HG02943 (cell line): ENCODE results near the gene PROK1.
A peak's percentile ranks its signal among the peaks of the same experiment; 100 is the strongest.
"Not testable (repeated sequence)": the region's sequence is repeated elsewhere in the genome, so short reads cannot be mapped to it uniquely, and the experiment has no call there.

Source experiments
- ATAC-seq: cut with Tn5 transposase; IDR thresholded peaks from one replicate; pipeline ENCODE4 v1.9.1; 2021; ENCODE audit warnings: mild to moderate bottlenecking, low read depth, moderate library complexity; ENCODE audit not compliant: unreplicated experiment

Gene PROK1

GRCh38 chr1:110450929-110451328 is at the start of gene PROK1:
Gene PROK1 (plus strand): TSS chr1:110451149. CDS start chr1:110451217, 68 bp downstream.
- ATAC-seq: no peak

GRCh38 chr1:110403805-110404204 is 47.1 kb upstream of the PROK1 start:
- no peak for ATAC-seq

DNA sequence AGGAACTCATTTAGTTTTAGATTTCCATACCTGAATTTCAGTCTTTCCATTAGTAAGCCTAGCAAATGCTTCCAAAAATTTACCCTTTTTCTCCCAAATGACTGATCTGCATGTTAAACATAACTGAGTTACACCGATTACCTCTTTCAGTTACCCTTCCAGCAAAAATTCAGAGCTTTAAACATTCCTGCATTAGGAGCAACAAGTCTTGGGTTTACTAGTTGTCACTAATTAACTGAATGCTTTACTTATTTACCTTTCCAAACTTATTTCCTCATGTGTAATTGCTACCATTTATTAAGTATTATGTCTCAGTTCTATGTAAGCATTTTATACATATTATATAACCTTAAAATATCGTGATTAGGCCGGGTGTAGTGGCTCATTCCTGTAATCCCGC is 46.5 kb upstream of the PROK1 start:
- no peak for ATAC-seq

DNA sequence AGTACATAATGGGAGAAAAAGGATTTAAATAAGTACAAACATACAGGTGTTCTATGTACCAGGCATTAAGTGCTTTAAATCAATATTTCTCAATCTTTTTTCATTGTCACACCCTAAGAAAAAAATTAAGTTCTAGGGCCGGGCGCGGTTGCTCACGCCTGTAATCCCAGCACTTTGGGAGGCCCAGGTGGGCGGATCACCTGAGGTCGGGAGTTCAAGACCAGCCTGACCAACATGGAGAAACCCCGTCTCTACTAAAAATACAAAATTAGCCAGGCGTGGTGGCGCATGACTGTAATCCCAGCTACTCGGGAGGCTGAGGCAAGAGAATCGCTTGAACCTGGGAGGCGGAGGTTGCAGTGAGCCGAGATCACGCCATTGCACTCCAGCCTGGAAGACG is 44.5 kb upstream of the PROK1 start:
- not testable (repeated sequence) for ATAC-seq

DNA sequence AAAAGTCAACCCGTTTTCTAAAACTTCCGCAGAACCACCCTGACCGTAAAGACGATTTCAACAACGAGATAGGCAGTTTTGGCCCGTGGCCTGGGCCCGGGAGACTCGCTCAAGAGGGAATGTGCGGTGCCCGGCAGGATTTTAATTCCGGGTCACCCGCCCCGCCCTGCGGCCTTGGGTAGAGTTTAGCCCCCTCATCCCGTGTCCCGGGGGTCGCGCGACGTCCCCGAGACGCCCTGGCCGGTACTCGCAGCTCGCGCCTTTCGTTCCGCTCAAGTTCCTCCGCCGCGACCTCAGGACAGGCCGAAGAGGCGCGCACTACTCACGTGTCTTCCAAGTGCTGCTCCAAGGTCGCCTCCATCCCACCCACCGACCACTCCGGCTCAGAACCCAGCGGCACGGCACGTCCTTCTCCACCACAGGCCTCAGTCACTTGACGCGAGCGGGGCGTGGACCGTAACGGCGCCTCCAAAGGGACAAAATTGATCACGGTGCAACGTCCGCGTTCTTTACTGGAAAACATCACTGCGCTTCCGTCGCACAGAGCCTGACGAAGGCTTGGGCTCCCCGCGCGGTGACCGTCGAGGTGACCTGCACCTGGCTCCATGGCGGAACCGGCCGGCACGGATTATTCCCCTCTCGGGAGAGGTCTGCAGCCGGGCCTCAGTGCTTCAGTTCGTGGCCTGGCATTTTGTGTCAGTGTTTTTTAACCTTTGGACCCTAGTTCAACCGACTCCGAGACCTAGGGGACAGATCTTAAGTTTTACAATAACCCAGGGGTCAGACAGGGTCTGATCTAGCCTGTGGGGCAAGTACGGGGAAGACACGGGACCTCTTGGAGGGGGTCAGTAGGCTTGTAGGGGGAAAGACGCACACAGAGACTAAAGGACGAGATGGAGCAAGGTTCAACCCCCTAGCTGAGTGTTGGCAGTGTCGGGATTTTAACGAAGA is 43.4 kb upstream of the PROK1 start, which contains the start of gene LAMTOR5:
Gene LAMTOR5 (minus strand): TSS at position 435 of the 951 bp plus-strand sequence. CDS start 74 bp downstream, at position 361.
- ATAC-seq: peak; percentile 85

- ATAC-seq: no peak
Observed at GRCh38 chr1:110408488-110408887, 42.5 kb upstream of the PROK1 start.

- no peak for ATAC-seq
Observed at GRCh38 chr1:110409316-110409715, 41.6 kb upstream of the PROK1 start.

- ATAC-seq: no peak
Observed at GRCh38 chr1:110411173-110411735, 39.7 kb upstream of the PROK1 start.

- no peak for ATAC-seq
Observed at GRCh38 chr1:110412576-110412975, 38.4 kb upstream of the PROK1 start.

GRCh38 chr1:110413045-110413444 is 37.9 kb upstream of the PROK1 start:
- ATAC-seq: not testable (repeated sequence)

GRCh38 chr1:110418729-110419128 is 32.2 kb upstream of the PROK1 start:
- no peak for ATAC-seq

- ATAC-seq: no peak
Observed at GRCh38 chr1:110420023-110420662, 30.8 kb upstream of the PROK1 start.

DNA sequence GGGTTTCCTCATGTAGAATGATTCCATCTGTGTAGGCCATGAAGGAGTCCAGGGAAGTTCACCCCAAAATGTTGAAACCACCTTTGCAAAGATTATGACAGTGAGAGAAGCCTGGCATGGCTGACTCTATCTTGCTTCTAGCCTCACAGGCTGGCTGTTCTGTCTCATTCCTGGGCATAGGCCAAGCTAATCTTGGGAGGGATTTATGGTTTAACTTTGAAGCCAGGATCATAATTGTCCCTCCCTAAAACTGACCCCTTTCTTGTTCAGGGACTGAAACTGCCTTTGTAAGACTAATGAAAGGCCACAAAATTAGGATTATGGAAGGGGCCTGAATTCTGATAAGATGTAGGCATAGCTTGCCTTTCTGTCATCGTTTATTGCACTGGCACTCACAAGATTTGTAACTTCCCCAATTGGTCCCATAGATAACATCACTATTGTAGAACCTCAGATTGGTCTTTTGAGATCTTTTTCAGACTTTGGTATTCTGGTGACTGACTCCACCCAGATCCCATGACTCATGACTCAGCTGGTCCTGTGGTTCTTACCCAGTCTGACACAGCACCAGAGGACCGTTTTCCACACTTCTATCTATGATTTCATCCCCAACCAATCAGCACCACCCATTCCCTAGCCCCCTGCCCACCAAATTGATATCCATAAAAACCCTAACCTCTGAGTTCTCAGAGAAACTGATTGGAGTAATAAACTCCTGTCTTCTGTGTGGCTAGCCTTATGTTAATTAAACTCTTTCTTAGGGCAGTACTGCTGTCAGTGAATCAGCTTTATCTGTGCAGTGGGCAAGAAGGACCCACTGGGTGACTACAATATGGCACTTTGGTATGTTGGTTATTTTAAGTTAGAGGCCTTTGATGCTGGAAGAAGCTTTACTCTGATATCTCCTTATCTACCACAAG is 29.8 kb upstream of the PROK1 start:
- ATAC-seq: no peak

- ATAC-seq: no peak
Observed at GRCh38 chr1:110424699-110425611, 26.0 kb upstream of the PROK1 start.

DNA sequence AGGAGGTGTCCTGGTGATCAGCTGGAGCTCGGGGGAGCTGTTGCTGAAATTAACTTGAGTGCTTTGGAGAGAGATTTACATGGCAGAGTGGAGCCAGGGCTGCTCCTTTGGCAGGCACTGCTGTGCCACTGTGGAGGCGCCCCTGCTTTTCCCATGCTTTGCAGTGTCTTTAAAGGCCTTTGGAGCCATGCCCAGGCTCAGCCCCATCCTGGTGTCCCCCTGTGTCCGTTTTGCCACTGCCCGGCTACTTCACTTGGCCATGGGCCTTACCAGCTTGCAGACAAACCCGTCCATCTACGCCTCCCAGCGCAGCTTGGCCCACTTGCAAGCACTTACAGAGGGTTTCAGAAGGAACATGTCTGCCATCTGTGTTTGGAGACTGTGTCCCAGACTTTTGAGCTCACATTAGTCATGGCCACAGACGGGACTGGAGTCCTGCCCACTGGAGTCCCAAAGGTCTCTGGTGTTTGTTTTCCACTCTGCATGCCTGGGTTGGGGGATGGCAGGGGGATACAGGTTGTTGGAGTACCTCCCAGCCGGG is 25.3 kb upstream of the PROK1 start:
- ATAC-seq: no peak

- ATAC-seq: no peak
Observed at GRCh38 chr1:110426854-110427253, 24.1 kb upstream of the PROK1 start.

DNA sequence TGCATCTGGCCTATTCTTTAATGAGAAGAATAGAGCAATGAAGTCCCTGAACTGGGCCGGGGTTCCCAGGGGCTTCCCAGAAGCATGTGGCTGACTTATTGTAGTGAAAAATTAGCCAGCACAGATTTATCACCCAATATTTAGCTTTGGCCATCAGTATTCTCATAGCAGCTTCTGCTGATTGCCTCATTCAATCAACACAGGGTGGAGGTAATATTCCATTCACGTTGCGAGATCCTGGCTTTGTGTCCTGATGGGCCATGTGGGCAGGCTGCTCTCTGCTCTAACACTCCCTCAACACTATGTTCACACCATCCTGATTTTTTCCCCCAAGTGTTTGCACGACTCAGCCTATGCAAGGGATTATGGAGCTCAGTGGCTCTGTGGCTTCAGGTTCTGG is 22.0 kb upstream of the PROK1 start:
- ATAC-seq: no peak

- ATAC-seq: no peak
Observed at GRCh38 chr1:110430366-110430765, 20.6 kb upstream of the PROK1 start.

DNA sequence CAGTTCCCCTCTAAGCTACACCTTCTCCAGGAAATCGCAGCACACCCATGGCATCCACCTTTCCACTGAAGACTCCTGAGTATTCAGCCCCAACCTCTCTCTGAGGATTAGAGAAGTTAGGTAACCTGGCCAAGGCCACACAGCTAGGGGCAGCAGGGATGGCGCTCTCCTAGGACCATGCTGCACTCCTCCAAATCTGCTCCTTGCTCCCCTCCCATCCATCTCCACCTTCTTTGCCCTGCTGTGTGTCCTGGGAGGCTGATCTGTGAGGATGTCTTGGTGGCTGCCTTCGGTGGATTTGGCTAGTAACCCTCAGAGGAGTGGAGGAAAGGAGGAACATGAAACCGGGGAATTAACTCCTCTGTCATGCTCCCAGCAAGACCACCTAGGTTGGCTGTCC is 20.0 kb upstream of the PROK1 start:
- no peak for ATAC-seq
